Measurements from ENCODE around the gene SHISA4.
"Not testable (repeated sequence)": the region's sequence is repeated elsewhere in the genome, so short reads cannot be mapped to it uniquely, and the experiment has no call there.

SHISA4 gene

GRCh38 chr1:201937624-201938213 lies 49.0 kb downstream of the SHISA4 start:
- TF ChIP-seq, protein P1, sequence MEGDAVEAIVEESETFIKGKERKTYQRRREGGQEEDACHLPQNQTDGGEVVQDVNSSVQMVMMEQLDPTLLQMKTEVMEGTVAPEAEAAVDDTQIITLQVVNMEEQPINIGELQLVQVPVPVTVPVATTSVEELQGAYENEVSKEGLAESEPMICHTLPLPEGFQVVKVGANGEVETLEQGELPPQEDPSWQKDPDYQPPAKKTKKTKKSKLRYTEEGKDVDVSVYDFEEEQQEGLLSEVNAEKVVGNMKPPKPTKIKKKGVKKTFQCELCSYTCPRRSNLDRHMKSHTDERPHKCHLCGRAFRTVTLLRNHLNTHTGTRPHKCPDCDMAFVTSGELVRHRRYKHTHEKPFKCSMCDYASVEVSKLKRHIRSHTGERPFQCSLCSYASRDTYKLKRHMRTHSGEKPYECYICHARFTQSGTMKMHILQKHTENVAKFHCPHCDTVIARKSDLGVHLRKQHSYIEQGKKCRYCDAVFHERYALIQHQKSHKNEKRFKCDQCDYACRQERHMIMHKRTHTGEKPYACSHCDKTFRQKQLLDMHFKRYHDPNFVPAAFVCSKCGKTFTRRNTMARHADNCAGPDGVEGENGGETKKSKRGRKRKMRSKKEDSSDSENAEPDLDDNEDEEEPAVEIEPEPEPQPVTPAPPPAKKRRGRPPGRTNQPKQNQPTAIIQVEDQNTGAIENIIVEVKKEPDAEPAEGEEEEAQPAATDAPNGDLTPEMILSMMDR (IDR thresholded peaks at IDR 0.05; ENCODE audit: low read depth, low read length) = no peak
- no peak for DNase-seq
- Histone ChIP-seq H3K4me1 (no peaks in the 10 kb centered on the region), H3K4me3 (ENCODE audit: low read depth, low read length) (no peak overlapping the region), H3K36me3 (no peaks in the 10 kb centered on the region), H3K9me3 (no peaks in the 10 kb centered on the region), H3K27me3 (no peaks in the 10 kb centered on the region)

DNA sequence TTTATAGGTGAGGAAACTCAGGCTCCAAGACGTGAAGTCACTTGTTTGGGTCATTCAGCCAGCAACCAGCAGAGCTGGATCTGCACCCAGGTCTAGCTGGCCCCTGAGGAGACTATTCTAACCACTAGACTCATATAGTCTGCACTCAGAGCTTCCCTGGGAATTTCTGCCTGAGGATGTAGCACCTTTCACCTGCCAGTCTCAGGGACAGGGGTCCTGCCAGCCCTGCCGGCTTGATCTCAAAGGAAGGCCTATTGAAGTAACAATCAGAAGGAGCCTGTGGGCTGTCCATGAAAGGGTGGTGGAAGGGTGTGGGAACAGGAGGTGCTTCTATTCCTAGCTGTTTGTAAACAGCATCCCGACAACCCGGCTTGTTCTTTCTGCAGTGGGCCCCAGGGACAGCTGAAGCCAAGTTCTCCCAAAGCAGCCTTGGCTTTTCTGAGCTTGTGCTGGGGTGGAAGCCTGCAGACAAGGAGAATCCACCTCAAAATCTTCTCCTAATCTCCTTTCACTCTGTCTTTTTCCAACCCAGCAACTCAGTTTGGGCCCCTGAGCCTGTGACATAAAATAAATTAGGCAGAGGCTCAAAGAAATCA lies 49.8 kb downstream of the SHISA4 start:
- no peak for DNase-seq
- H3K27me3 ChIP-seq = no peaks in the 10 kb centered on the region
- TF ChIP-seq, protein P1 (IDR thresholded peaks at IDR 0.05; ENCODE audit: low read depth, low read length) = no peak
- no peaks in the 10 kb centered on the region for H3K4me1 ChIP-seq
- no peak overlapping the region for H3K4me3 ChIP-seq (ENCODE audit: low read depth, low read length)
- no peaks in the 10 kb centered on the region for H3K9me3 ChIP-seq
- no peaks in the 10 kb centered on the region for H3K36me3 ChIP-seq

GRCh38 chr1:201939148-201939547 lies 50.5 kb downstream of the SHISA4 start:
- H3K4me1 ChIP-seq = no peaks in the 10 kb centered on the region
- H3K4me3 ChIP-seq (ENCODE audit: low read depth, low read length) = no peak overlapping the region
- no peaks in the 10 kb centered on the region for H3K9me3 ChIP-seq
- H3K36me3 ChIP-seq = no peaks in the 10 kb centered on the region
- TF ChIP-seq, protein P1 (IDR thresholded peaks at IDR 0.05; ENCODE audit: low read depth, low read length) = no peak
- no peaks in the 10 kb centered on the region for H3K27me3 ChIP-seq
- DNase-seq = no peak

- no peaks in the 10 kb centered on the region for H3K9me3 ChIP-seq
- H3K4me1 ChIP-seq = no peaks in the 10 kb centered on the region
- H3K36me3 ChIP-seq = no peaks in the 10 kb centered on the region
- DNase-seq = no peak
- H3K4me3 ChIP-seq (ENCODE audit: low read depth, low read length) = no peak overlapping the region
- TF ChIP-seq, protein P1 (IDR thresholded peaks at IDR 0.05; ENCODE audit: low read depth, low read length) = no peak
- H3K27me3 ChIP-seq = no peaks in the 10 kb centered on the region
Measured at GRCh38 chr1:201939574-201939973, 50.9 kb downstream of the SHISA4 start.

DNA sequence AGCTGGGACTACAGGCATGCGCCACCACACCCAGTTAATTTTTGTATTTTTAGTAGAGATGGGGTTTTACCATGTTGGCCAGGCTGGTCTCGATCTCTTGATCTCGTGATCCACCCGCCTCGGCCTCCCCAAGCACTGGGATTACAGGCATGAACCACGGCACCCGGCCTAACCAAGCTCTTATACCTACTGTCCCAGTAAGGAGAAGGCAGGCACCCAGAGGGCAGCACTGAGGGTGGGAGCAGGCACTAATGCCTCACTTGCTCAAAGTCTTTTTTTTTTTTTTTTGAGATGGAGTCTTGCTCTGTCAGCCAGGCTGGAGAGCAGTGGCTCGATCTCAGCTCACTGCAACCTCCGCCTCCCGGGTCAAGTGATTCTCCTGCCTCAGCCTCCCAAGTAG lies 51.6 kb downstream of the SHISA4 start:
- not testable (repeated sequence) for H3K27me3 ChIP-seq; DNase-seq; H3K4me1 ChIP-seq; H3K36me3 ChIP-seq; H3K4me3 ChIP-seq (ENCODE audit: low read depth, low read length); H3K9me3 ChIP-seq

GRCh38 chr1:201941420-201942128 lies 52.9 kb downstream of the SHISA4 start:
- Histone ChIP-seq H3K4me3 (ENCODE audit: low read depth, low read length) (no peak overlapping the region), H3K27me3 (no peaks in the 10 kb centered on the region), H3K4me1 (no peaks in the 10 kb centered on the region), H3K9me3 (no peaks in the 10 kb centered on the region), H3K36me3 (no peaks in the 10 kb centered on the region)
- TF ChIP-seq, protein P1 (IDR thresholded peaks at IDR 0.05; ENCODE audit: low read depth, low read length) = no peak
- DNase-seq = no peak

Measured in BE2C (cell line).